Adrenal gland (tissue), 5 donors: ENCODE measurements around the gene SEBOX.

ENCODE experiments used
- POLR2A ChIP-seq, 2 donors: fragments of 450-650 bp; IDR thresholded peaks; one replicate each; pipeline ENCODE4 v1.6.1; 2017; ENCODE audit warnings: antibody characterized with exemption in 2 of 2, mild to moderate bottlenecking in 2 of 2, moderate library complexity in 1 of 2
- TF ChIP-seq, protein P1 (sequence below), 6 experiments: fragments of 450-650 bp in 4 of 6; fragments of 200-600 bp in 2 of 6; sonication (generic) in 1 of 6; IDR thresholded peaks; 1 replicate in 5 of 6; 2 replicates in 1 of 6; pipeline versions ENCODE4 v1.5.1 to v1.8.0; 2016 to 2021; ENCODE audit warnings: antibody characterized with exemption in 6 of 6, mild to moderate bottlenecking in 2 of 6, moderate library complexity in 1 of 6
- donor health status: DM: no; HTN: no; CAD: no.

DNA sequence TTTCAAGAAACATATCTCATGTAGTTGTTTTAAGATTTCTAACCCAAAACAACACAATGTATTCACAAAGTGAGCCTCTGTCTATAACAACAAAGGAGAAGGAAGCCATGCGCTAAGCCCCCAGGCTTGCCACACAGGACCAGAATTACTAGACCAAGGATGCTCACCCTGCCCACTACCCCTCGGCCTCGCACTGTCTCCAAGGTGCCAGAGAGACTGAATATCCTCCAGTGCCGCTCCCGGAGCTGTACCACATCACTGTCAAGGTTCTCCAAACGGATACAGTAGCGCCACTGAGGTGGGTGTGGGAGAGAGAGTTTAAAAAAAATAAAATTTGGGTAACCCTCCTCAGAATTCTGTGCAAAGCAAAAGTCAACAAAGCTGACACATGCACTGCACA is 14.7 kb downstream of the SEBOX start:
- TF ChIP-seq, protein P1, sequence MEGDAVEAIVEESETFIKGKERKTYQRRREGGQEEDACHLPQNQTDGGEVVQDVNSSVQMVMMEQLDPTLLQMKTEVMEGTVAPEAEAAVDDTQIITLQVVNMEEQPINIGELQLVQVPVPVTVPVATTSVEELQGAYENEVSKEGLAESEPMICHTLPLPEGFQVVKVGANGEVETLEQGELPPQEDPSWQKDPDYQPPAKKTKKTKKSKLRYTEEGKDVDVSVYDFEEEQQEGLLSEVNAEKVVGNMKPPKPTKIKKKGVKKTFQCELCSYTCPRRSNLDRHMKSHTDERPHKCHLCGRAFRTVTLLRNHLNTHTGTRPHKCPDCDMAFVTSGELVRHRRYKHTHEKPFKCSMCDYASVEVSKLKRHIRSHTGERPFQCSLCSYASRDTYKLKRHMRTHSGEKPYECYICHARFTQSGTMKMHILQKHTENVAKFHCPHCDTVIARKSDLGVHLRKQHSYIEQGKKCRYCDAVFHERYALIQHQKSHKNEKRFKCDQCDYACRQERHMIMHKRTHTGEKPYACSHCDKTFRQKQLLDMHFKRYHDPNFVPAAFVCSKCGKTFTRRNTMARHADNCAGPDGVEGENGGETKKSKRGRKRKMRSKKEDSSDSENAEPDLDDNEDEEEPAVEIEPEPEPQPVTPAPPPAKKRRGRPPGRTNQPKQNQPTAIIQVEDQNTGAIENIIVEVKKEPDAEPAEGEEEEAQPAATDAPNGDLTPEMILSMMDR (IDR thresholded peaks at IDR 0.05), result no peak
- no peak for TF ChIP-seq POLR2A (IDR thresholded peaks at IDR 0.05)
